HepG2 (cell line): ENCODE measurements around the gene EPHA2. TPM values are rescaled to one million over a fixed set of nuclear protein-coding genes. Genes with fewer than 3 reads are reported as not detected.

Experiments
- ELF1 ChIP-seq: sonication (generic); formaldehyde crosslinking; IDR thresholded peaks from 2 replicates; pipeline ENCODE4 v1.4.0; 2020; ENCODE audit warnings: missing genetic modification reagents
- ELF3 ChIP-seq: IDR thresholded peaks from 2 replicates; pipeline ENCODE4 v1.6.1; 2016; ENCODE audit warnings: missing genetic modification reagents, missing compliant biosample characterization
- GFI1 ChIP-seq: sonication (generic); formaldehyde crosslinking; IDR thresholded peaks from 2 replicates; pipeline ENCODE4 v1.5.0; 2020; ENCODE audit warnings: missing genetic modification reagents, mild to moderate bottlenecking, borderline replicate concordance
- GTF3A ChIP-seq: sonication (generic); formaldehyde crosslinking; conservative IDR thresholded peaks from 2 replicates; pipeline ENCODE4 v1.4.0; 2020; ENCODE audit warnings: mild to moderate bottlenecking, missing genetic modification reagents
- MAFG ChIP-seq: sonication (generic); formaldehyde crosslinking; IDR thresholded peaks from 2 replicates; pipeline ENCODE4 v1.5.1; 2020; ENCODE audit warnings: mild to moderate bottlenecking, missing genetic modification reagents
- MBNL3 ChIP-seq: fragments of 250-450 bp; sonication (Bioruptor Pico); conservative IDR thresholded peaks from 2 replicates; pipeline ENCODE4 v1.8.0; 2022; ENCODE audit warnings: mild to moderate bottlenecking, inconsistent platforms
- MLX ChIP-seq: IDR thresholded peaks from 2 replicates; pipeline ENCODE4 v1.6.1; 2016
- NCOA1 ChIP-seq: sonication (generic); formaldehyde crosslinking; IDR thresholded peaks from 2 replicates; pipeline ENCODE4 v1.9.0; 2021; ENCODE audit warnings: missing genetic modification reagents
- ONECUT2 ChIP-seq: sonication (generic); formaldehyde crosslinking; IDR thresholded peaks from 2 replicates; pipeline ENCODE4 v1.4.0; 2020; ENCODE audit warnings: missing genetic modification reagents
- POLR2AphosphoS2 ChIP-seq: IDR thresholded peaks from 2 replicates; pipeline ENCODE4 v1.6.1; 2011; ENCODE audit warnings: low read depth, low read length, improper control_type of control experiment
- PRMT3 ChIP-seq: sonication (generic); formaldehyde crosslinking; IDR thresholded peaks from 2 replicates; pipeline ENCODE4 v1.8.1; 2022; ENCODE audit warnings: low read depth, mild to moderate bottlenecking, moderate library complexity, missing genetic modification reagents, borderline replicate concordance
- SP4 ChIP-seq: sonication (generic); formaldehyde crosslinking; IDR thresholded peaks from 2 replicates; pipeline ENCODE4 v1.8.1; 2023; ENCODE audit warnings: mild to moderate bottlenecking, missing genetic modification reagents
- XBP1 ChIP-seq: sonication (generic); formaldehyde crosslinking; IDR thresholded peaks from 2 replicates; pipeline ENCODE4 v1.5.0; 2020; ENCODE audit warnings: missing genetic modification reagents
- ZBTB14 ChIP-seq: sonication (generic); formaldehyde crosslinking; IDR thresholded peaks from 2 replicates; pipeline ENCODE4 v1.4.0; 2020; ENCODE audit warnings: missing genetic modification reagents
- ZNF260 ChIP-seq: sonication (generic); formaldehyde crosslinking; IDR thresholded peaks from 2 replicates; pipeline ENCODE4 v1.4.0; 2020; ENCODE audit warnings: missing genetic modification reagents, low read depth, mild to moderate bottlenecking, borderline replicate concordance
- ZNF3 ChIP-seq: IDR thresholded peaks from 2 replicates; pipeline ENCODE4 v1.7.0; 2017; ENCODE audit warnings: inconsistent platforms
- ZNF367 ChIP-seq: sonication (generic); formaldehyde crosslinking; IDR thresholded peaks from 2 replicates; pipeline ENCODE4 v1.4.0; 2020; ENCODE audit warnings: missing genetic modification reagents, borderline replicate concordance
- ZNF451 ChIP-seq: sonication (generic); formaldehyde crosslinking; IDR thresholded peaks from 2 replicates; pipeline ENCODE4 v1.5.0; 2020; ENCODE audit warnings: mild to moderate bottlenecking, missing genetic modification reagents
- ZNF713 ChIP-seq: sonication (generic); formaldehyde crosslinking; IDR thresholded peaks from 2 replicates; pipeline ENCODE4 v1.4.0; 2020; ENCODE audit warnings: mild to moderate bottlenecking, missing genetic modification reagents
- ZNF782 ChIP-seq: sonication (generic); formaldehyde crosslinking; IDR thresholded peaks from 2 replicates; pipeline ENCODE4 v1.4.0; 2020; ENCODE audit warnings: missing genetic modification reagents, mild to moderate bottlenecking, borderline replicate concordance
- ZNF788 ChIP-seq: sonication (generic); formaldehyde crosslinking; IDR thresholded peaks from 2 replicates; pipeline ENCODE4 v1.5.0; 2020; ENCODE audit warnings: mild to moderate bottlenecking, missing genetic modification reagents, borderline replicate concordance
- polyA plus RNA-seq, 8 experiments: library from polyadenylated mRNA; depleted of rRNA in 3 of 8; stranded (reverse) in 7 of 8; unstranded in 1 of 8; fragments of >200 nt; fragmentation: Illumina TruSeq in 4 of 8; extraction: Trizol in 4 of 8; gene quantifications; 2 replicates each; pipeline versions ENCODE4 v1.2.1 to v1.2.3, GENCODE V29; 2011 to 2016; ENCODE audit warnings: low read depth in 4 of 8, missing spikeins in 1 of 8, mixed read lengths in 1 of 8; ENCODE audit not compliant: insufficient read depth in 1 of 8
- total RNA-seq, 5 experiments: library from RNA; depleted of rRNA; stranded (reverse); fragments of >200 nt; fragmentation: Illumina TruSeq; extraction: Trizol; gene quantifications; 2 replicates each; pipeline ENCODE4 v1.2.3, GENCODE V29; 2016; ENCODE audit warnings: low read depth in 1 of 5
- TF ChIP-seq, protein P1 (sequence below): sonication (generic); formaldehyde crosslinking; IDR thresholded peaks from 2 replicates; pipeline ENCODE4 v1.5.1; 2020; ENCODE audit warnings: missing genetic modification reagents, mild to moderate bottlenecking, borderline replicate concordance
- TF ChIP-seq, protein P2 (sequence below): sonication (generic); formaldehyde crosslinking; IDR thresholded peaks from 2 replicates; pipeline ENCODE4 v1.5.0; 2020; ENCODE audit warnings: missing genetic modification reagents

Gene EPHA2
- total and polyA plus RNA-seq, 2 of the 13 experiments (the other 11 are each of a cell fraction or from before 2014, with no cell fraction given) = 33.6 to 53.6 TPM

GRCh38 chr1:16178596-16179497 is 23.0 kb upstream of the EPHA2 start (continued):
- TF ChIP-seq ZBTB14 (CRISPR knock-in tag) (no peak), ONECUT2 (no peak; the same call in 1 of the 2 replicates), MAFG (no peak), GTF3A (CRISPR knock-in tag) (0 out of 2 replicates have a peak, but pooled peaks have one; percentile 64), ZNF367 (CRISPR knock-in tag) (no peak), ZNF713 (CRISPR knock-in tag) (no peak), PRMT3 (CRISPR knock-in tag) (no peak; the same call in 1 of the 2 replicates), NCOA1 (CRISPR knock-in tag) (no peak), XBP1 (no peak), ZNF782 (peak; percentile 60; the same call in 1 of the 2 replicates), GFI1 (CRISPR knock-in tag) (0 out of 2 replicates have a peak, but pooled peaks have one; percentile 7), SP4 (CRISPR knock-in tag) (peak; percentile 47), ELF3 (CRISPR knock-in tag) (peak; percentile 86), ZNF260 (CRISPR knock-in tag) (no peak), ELF1 (peak; percentile 43; the same call in 1 of the 2 replicates), ZNF451 (no peak), MBNL3 (CRISPR knock-in tag) (no peak), MLX (CRISPR knock-in tag) (peak; percentile 76), ZNF788 (CRISPR knock-in tag) (peak; percentile 67; the same call in 1 of the 2 replicates), POLR2AphosphoS2 (no peak), ZNF3 (CRISPR knock-in tag) (peak; percentile 66; the same call in 1 of the 2 replicates)
- TF ChIP-seq, protein P1, sequence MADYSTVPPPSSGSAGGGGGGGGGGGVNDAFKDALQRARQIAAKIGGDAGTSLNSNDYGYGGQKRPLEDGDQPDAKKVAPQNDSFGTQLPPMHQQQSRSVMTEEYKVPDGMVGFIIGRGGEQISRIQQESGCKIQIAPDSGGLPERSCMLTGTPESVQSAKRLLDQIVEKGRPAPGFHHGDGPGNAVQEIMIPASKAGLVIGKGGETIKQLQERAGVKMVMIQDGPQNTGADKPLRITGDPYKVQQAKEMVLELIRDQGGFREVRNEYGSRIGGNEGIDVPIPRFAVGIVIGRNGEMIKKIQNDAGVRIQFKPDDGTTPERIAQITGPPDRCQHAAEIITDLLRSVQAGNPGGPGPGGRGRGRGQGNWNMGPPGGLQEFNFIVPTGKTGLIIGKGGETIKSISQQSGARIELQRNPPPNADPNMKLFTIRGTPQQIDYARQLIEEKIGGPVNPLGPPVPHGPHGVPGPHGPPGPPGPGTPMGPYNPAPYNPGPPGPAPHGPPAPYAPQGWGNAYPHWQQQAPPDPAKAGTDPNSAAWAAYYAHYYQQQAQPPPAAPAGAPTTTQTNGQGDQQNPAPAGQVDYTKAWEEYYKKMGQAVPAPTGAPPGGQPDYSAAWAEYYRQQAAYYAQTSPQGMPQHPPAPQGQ = no peak
- TF ChIP-seq, protein P2, sequence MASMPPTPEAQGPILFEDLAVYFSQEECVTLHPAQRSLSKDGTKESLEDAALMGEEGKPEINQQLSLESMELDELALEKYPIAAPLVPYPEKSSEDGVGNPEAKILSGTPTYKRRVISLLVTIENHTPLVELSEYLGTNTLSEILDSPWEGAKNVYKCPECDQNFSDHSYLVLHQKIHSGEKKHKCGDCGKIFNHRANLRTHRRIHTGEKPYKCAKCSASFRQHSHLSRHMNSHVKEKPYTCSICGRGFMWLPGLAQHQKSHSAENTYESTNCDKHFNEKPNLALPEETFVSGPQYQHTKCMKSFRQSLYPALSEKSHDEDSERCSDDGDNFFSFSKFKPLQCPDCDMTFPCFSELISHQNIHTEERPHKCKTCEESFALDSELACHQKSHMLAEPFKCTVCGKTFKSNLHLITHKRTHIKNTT (CRISPR knock-in tag) = no peak
